Measurements from ENCODE around the gene AARS1.

- TF ChIP-seq CTCF (IDR thresholded peaks at IDR 0.05; ENCODE audit: low read depth, low read length, missing input control) (no peak), JUND (IDR thresholded peaks at IDR 0.05) (no peak), ATF3 (IDR thresholded peaks at IDR 0.05) (no peak), YY1 (IDR thresholded peaks at IDR 0.05) (no peak), MAX (IDR thresholded peaks at IDR 0.05) (no peak), TAF1 (conservative IDR thresholded peaks at IDR 0.05) (no peak), REST (IDR thresholded peaks at IDR 0.05) (no peak), RAD21 (IDR thresholded peaks at IDR 0.05) (no peak), GABPA (IDR thresholded peaks at IDR 0.05 in 1 of 2, conservative IDR thresholded peaks at IDR 0.05 in 1 of 2) (no peak), SP1 (IDR thresholded peaks at IDR 0.05) (no peak), EGR1 (IDR thresholded peaks at IDR 0.05; ENCODE audit: low read depth in 2 of 2) (no peak), HNF4G (IDR thresholded peaks at IDR 0.05) (no peak), ZBTB33 (IDR thresholded peaks at IDR 0.05) (no peak), NR2F2 (IDR thresholded peaks at IDR 0.05) (no peak)
Observed at GRCh38 chr16:70257391-70257790, 31.9 kb downstream of the AARS1 start.
